ENCODE measurements around the gene PLEK2.

The PLEK2 gene

DNA sequence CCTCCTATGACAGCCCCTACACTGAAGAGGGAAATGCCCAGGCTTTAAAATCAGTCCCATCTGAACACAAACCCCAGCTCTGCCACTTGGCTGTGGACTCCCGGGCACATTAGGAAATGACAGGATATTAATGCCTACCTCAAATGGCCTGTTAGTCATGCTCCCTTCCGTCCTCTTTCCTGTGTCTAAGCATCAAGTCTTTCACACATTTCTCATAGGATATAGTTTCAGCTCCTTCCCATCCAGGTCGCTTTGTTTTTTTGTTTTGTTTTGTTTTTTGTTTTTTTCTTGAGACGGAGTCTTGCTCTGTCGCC is 16.1 kb downstream of the PLEK2 start:
- no peak for DNase-seq

DNA sequence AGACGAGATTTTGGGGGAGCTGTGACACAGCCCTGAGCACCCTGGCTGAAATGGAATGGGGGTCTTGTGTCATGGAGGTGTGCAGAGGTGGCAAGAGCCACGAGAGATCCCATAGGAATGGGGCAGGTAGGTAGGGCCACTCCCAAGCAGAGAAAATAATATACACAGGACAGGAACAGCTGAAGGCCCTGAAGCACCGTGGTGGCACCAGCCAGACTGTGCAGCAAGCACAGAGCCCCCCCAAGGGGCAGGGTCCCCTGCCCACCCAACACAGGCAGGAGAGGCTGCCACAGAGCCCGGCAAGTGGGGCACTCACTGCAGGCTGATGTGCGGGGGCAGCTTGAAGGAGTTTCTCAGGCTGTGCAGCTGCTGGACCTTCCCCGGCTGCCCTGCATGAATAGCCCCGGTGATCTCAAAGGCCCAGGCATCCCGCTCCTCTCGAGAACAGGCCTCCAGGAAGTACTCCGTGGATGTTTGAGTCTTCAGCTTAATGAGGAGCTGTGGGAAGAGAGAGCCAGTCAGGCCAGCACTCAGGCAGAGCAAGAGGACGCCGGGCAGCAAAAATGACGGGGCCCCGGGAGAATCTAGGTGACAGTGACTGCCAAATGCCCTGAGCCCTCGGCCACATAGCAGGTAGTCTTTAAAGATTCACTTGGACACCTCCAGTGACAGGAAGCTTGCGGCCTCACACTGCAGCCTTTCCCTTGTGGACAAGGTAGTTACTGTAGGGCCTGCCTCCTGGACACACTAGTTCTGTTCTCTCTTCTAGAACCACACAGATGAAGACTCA is 16.7 kb downstream of the PLEK2 start:
- DNase-seq, result no peak

DNA sequence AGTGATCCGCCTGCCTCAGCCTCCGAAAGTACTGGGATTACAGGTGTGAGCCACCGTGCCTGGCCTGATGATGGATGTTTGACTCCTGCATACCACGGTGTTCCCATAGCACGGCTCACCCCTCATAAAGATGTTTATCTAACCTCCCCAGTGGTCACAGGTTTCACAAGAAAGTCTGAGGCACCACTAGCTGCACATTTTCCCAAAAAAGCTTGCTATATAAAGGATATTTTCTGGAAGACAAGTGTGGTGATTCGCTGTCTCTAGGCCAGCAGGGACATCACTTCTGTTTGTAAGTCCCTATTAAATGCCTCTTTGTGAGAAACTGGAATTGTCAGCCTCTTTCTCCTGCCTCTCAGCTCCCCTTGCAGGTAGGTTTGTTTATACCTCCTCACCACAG is 18.3 kb downstream of the PLEK2 start:
- no peak for DNase-seq

DNA sequence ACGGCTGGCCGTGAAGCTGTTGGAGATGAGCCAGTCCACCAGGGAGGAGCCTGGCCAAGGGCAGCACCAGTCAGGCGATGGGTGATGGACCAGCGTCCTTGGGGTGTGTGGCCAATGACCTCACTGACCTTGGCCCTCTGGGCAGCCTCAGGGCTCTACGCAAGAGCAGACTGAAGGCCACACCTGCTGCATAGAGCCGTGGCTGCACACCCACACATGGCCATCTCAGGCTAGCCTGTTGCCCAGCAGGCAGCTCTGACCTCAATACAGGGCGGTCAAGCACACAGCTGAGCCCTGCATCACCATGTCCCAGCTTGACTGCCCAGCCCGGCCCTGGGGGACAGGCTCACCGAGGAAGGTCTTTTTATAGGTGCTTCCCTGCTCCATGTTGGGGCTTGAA is 19.2 kb downstream of the PLEK2 start:
- DNase-seq, result no peak

DNA sequence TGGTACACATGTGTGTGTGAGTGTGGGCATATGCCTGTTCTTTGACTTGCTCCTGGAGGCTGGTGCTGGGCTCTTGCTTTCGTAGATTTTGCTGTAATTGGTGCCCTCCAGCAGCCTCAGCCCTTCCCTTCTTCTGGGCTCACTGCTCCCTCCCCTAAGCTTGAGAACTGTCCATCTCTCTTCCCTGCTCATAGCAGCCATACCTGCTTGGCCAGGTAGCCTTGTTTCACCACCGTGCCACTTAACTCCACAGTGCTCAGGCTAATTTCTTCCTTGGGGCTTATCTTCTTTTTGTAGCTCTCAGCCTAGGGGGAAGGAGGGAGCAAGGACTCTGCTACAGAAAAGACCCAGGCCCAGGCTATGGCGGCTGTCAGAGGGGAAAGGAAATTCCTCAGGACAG is 19.8 kb downstream of the PLEK2 start:
- no peak for DNase-seq

DNA sequence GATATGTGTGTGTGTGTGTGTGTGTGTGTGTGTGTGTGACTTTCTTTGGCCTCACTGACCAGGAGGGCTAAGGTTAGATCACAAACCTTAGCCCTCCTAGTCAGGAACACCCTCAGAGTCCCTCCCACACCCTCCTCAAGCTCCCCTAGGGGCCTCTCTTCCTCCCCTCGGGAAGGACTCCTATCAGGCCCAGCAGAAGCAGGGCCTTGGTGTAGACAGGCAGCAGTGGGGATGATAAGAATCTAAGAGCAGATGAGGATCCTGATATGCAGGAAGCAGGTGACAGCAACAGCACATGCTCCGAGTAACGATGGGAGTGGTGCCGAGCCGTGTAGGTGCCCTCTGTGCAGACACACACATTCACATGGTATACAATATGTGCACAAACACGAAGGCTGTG is 20.7 kb downstream of the PLEK2 start:
- DNase-seq, result no peak

DNA sequence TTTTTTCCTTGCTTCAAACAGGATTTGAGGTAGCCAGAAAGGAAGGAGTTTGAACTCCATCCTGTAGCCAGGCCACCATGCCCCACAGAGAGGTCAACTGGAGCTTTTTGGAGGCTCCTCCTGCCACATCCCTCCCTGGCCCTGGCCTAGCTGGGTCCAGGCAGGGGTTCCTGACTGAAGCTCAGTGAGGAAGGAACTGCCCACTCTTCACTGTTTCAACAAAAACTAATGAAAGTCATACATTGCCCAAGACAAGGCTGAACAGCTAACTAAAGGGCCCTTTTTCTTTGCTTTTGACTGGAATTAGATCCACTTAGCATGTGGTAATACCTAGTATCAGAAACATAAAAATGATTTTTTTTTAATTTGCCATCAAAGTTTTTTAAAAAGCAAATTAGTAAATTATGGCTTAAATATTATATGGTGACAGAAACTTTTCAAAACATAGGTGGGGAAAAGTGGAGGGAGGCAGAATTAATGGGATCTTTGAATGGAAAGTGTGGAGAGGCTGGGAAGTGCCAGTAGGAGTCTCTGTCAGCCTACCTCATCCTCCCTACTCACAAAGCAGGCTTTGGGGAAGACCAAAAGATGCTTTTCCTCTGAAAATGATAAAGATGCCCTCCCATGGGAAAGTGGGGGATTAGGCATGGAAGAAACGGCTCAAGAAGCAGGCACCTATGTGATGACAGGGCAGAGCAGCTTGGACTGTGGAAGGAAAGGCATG is 22.0 kb downstream of the PLEK2 start:
- DNase-seq, result no peak

DNA sequence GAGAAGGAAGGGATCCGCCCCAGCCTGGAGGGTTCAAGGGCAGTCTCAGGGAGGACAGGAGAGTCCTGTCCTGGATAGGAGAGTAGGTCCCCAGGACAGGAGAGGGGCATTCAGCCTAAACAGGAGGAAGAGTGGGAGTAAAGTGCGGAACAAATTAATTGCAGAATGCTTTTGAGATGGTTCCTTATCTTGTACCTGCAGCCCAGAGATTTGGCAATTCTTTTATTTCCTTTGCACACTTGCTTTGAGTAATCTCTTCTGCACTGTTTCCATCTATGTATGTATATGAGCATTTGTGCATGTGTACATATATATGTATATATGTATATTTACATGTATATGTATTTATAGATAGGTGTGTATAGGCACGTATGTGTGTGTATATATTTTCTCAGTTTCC is 22.7 kb downstream of the PLEK2 start:
- no peak for DNase-seq

DNA sequence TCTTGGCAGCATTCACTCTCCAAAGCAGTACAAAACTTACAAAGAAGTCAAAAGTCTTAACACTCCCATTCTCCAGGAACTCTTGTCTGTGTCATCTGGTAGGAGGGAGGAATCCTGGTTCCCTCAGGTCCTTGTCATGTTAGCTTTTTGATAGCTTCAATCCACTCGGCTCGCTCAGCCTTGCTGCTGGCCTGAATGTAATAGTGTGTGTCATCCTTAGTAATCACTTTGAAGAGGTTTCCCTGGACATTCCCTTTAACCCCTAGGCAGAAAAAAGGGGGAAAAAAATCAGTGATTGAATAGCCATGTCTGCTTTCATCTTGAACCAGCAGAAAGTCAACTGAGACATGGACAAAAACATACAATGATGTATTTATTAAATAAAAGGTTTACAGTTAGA is 24.8 kb downstream of the PLEK2 start:
- DNase-seq, result no peak

DNA sequence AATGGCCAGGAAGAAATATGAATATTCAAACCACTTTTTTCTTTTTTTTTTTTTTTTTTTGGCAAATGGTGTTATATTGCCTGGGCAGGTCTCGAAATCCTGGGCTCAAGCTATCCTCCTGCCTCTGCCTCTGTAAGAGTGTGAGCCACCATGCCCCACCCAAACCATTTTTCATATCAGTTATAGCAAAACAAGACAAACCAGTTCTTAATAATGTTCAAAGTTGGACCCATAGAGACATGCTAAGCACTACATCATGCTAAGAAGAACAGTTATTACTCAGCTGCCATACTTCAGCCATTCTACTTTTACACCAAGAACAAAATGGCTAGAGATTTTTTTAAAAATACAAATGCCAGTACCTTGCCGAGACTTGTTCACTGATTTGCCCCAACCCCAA is 26.3 kb downstream of the PLEK2 start:
- no peak for DNase-seq

DNA sequence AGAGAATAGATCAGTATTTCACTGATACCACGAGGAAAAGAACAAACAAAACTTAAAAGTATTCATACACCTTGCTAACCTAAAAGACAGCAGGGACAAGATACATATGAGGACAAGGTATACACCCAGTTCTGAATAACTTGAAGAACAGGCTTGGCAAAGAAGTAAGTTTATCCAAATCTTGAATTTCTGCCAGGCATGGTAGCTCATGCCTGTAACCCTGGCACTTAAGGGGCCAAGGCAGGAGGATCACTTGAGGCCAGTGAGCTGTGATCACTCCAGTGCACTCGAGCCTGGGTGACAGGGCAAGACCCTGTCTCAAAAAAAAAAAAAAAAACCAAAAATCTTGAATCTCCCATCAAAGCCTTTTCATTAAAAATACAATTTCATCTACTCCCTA is 26.8 kb downstream of the PLEK2 start:
- no peak for DNase-seq

DNA sequence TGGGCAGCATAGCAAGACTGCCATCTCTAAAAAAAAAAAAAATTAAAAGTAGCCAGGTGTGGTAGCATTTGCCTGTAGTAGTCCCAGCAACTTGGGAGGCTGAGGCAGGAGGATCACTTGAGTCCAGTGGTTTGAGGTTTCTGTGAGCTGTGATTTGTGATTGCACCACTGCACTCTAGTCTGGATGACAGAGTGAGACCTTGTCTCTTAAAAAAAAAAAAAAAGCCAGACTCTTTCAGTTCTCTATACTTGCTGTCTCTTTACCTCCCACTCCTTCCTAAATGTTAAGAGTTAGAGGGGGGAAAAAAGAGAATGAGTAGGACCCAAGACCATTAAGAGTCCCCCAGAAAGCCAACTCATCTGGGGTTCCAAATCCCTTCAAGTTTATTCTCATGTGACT is 34.0 kb downstream of the PLEK2 start:
- DNase-seq, result peak; percentile 62

DNA sequence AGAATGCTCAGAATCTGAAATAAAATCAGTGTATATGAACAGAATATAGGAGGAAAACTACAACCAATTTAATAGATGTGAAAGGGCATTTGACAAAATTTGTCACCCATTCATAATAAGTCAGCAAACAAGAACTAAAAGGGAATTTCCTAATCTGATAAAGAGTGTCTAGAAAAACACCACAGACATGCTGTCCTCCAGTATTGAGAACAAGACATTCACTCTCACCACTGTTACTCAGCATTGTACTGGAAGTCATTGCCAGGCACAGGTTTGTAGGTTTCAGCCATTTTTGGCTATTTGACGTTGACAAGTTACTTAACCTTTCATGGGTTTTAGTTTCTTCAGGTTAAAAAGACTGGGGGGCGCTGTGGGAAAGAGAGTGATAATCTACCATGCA is 38.6 kb downstream of the PLEK2 start:
- no peak for DNase-seq

DNA sequence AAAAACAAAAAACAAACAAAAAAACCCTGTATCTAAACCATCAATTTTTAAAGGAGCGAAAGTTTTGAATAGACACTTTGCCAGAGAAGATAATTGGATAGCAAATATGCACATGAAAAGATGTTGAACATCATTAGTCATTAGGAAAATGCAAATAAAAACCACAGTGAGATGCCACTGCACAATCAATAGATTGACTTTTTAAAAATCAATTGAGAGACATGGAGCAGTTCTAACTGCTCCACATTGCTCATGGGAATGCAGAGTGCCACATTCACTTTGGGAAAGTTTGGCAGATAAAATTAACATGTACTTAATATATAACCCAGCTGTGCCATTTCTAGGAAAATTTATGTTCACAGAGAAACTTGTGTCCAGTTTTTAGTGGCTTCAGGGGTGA is 39.1 kb downstream of the PLEK2 start:
- no peak for DNase-seq

DNA sequence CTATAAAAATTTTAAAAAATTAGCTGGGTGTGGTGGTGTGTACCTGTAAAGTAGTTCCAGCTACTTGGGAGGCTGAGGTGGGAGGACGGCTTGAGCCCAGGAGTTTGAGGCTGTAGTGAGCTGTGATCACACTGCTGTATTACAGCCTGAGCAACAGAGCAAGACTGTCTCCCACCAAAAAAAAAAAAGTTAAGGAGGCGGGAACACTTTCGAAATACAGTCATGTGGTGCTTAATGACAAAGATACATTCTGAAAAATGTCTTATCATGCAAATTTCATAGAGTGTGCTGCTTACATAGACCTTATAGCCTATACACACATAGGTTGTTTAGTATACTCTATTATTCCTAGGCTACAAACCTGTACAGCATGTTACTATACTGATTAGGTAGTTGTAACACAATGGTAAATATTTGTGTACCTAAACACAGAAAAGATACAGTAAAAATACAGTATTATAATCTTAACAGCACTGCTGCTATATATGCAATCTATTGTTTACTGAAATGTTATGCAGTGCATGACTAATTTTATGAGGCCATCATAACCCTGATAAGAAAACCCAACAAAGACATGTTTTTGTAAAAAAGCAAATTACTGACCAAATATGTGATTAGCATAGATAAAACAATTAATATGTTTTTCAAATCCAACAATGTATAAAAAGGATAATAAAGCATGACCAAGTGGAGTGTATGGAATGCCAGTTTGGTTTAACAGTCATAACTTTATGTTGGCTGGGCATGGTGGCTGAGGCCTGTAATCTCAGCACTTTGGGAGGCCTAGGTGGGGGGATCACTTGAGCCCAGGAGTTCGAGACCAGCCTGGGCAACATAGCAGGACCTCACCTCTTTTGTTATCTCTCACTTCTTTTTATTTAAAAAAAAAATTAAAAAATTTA is 40.5 kb downstream of the PLEK2 start:
- DNase-seq, result peak; percentile 11

DNA sequence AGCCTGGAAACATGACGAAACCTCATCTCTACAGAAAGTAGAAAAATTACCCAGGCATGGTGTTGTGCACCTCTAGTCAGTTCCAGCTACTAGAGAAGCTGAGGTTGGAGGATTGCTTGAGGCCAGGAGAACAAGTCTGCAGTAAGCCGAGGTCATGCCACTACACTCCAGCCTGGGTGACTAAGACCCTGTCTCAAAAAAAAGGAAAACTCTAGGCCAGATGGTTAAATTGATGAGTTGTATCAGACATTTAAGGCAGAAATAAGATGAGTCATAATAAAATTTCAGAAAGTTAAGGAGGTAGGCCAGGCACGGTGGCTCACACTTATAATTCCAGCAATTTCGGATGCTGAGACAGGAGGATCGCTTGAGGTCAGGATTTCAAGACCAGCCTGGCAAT is 41.1 kb downstream of the PLEK2 start:
- DNase-seq, result no peak

DNA sequence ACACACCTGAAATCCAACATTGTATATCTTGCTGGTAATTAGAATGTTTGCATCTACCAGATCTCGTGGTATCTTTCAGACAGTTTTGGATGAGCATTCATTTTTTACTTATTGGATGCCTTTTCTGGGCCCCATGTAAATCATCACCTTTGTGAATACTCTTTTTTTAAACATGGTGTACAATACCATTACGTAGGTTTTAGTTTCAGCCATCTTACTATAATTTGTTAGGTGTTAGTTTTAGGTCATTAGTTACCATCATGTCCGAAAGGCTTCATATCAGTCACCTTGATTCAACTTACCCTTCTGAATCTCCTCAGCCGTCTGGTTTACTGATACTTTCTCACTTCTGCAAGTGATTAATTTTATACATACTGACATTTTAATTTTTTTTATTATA is 46.5 kb downstream of the PLEK2 start:
- DNase-seq, result no peak

DNA sequence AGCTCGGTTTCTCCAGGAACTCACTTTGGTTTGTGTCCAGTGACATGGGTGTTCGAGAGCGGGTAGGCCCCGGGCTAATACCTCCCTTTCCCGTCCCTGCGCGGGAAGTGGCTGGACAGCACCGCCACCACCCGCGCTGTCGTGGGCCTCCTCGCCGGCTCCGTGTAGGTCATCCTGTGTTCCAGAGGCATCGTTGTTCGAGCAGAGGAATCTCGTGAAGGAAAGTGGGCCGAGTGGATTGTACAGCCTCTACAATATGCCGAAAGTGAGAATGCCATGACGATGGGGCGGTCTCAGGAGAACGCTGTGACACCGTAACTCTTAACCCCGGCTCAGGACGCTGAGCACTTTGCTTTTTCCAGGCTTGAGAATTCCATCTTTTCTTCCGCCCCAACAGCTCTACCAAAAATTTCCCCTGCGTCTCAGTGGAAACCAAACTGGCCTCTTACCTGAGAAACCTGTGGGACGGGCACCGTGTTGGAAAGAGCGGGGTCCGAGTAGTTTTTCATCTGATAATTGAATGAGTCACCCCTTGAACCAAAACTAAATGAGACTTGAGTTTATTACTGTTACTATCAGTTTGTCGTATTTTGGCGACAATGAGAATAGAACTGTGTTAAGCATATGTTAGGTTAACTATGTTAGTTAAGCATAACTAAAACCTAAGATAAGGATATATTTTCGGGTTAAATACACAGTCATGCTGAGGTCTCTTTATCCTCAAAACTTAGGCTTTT is 51.3 kb downstream of the PLEK2 start:
- no peak for DNase-seq

DNA sequence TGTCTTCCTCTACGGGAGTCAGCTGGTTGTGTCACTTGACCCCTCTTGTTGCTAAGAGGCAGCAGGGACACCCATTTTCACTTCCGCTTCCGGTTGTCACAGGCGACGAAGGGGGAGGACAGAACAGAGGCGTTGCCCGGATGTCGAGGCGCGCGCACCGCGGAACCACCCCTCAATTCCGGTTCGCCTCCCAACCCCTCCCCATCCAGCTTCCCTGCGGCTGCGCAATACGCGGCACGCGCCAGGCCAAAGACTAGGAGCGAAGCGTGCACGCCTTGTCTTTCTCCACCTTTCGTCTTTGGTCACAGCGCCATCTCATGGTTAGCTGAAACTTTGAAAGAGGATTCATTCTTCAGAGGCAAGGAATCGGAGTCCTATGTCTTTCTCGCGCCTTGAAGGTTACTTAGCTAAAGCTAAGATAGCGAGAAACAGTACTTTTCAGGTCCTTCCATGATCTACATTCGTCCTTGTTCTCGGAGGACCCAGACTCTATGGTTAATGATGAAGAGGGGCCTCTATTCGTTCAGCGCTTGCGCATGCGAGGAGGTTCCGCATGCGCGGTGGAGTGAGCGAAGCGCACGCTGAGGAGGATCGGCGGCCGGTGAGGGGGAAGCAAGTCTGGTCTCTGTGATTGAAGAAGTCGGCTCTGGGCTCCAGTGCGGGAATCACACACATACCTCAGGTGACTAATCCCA is 52.0 kb downstream of the PLEK2 start, which contains the start of the genes ATP6V1D and EIF2S1:
TSS of gene ATP6V1D (minus strand) at position 30 of the 695 bp plus-strand sequence. CDS start 106 bp downstream, outside the sequence.
TSS of gene EIF2S1 (plus strand) at position 554 of the 695 bp plus-strand sequence. CDS start 4,440 bp downstream, outside the sequence.
- peak; percentile 99 for DNase-seq

DNA sequence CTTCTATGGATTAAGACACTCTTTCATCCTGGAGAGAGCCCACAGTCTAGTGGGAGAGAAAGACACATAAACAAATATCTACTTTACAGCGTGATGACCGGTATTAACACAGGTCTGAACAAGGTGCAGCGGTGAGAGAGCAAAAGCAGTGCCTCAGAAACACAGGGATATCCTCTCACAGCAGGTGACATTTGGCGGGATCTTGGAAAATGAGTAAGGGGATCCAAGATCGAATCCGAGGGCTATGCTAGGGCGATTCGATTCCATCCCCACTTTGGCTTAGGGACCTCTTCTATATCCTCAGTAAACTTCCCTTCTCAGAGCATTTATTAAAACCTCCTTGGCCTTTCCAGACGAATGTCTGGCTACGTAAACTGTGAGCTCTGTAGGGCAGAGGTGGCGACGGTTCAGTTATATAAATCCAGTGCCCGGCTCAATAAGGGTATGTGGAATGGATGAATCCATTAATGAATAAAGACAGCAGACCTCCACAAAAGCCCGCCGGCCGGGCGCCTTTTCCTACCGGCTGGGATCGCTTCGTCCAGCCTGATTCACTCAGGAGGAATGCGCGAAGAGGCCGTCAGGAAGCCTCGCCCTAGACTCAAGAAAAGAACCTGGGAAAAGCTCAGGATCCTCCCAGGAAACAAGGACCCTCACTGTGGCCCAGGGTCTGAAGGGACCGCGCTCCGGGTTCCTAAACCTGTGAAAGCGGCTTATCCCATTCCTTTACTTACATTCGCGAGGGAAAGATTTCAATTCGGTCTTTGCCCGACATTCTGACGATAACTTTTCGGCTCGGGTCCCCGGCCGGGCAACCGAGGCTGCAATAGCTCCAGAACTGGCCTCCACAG is 52.8 kb downstream of the PLEK2 start:
- no peak for DNase-seq

DNA sequence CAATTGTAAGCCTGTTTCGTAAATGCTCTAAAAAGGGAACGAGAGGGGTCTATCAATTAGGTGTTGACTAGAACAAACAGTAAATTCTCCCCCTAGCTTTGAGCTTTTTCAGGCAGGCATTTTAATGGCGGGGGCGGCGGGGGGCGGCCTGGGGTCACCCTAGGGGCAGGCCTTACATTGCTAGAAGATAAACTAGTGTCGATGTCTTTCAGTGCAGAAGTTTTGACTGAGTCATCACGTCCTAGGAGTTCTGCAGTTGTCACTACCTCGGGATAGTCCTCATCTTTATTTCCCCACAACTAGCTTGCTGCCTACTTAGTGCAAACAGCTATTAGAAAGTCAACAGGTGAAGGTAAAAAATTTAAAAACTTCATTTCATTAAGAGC is 54.0 kb downstream of the PLEK2 start:
- no peak for DNase-seq
